HepG2 (cell line): ENCODE measurements around the gene MRPL42. TPM values are rescaled to one million over a fixed set of nuclear protein-coding genes. Genes with fewer than 3 reads are reported as not detected.

ENCODE experiments used
- ERF ChIP-seq: IDR thresholded peaks from 2 replicates; pipeline ENCODE4 v1.6.1; 2018; ENCODE audit warnings: missing biosample characterization, missing genetic modification reagents
- HCFC1 ChIP-seq: fragments of 150-350 bp; IDR thresholded peaks from 2 replicates; pipeline ENCODE4 v1.6.1; 2014; ENCODE audit warnings: low read depth, low read length
- HIC2 ChIP-seq: sonication (generic); formaldehyde crosslinking; IDR thresholded peaks from 2 replicates; pipeline ENCODE4 v1.9.0; 2022; ENCODE audit warnings: low read depth, missing genetic modification reagents
- KDM5A ChIP-seq: fragments of 200-600 bp; sonication (generic); IDR thresholded peaks from 2 replicates; pipeline ENCODE4 v1.7.0; 2018; ENCODE audit warnings: antibody characterized with exemption, mild to moderate bottlenecking, low read length, borderline replicate concordance
- PLSCR1 ChIP-seq: sonication (generic); formaldehyde crosslinking; IDR thresholded peaks from 2 replicates; pipeline ENCODE4 v1.5.0; 2020; ENCODE audit warnings: missing genetic modification reagents, mild to moderate bottlenecking, borderline replicate concordance
- RELA ChIP-seq: sonication (generic); formaldehyde crosslinking; IDR thresholded peaks from 2 replicates; pipeline ENCODE4 v1.4.0; 2020; ENCODE audit warnings: missing genetic modification reagents
- RFX1 ChIP-seq: fragments of 450-650 bp; IDR thresholded peaks from 2 replicates; pipeline ENCODE4 v1.6.1; 2017
- SMYD3 ChIP-seq: sonication (generic); formaldehyde crosslinking; IDR thresholded peaks from 2 replicates; pipeline ENCODE4 v1.8.1; 2023; ENCODE audit warnings: mild to moderate bottlenecking, missing genetic modification reagents
- TEAD2 ChIP-seq: sonication (generic); formaldehyde crosslinking; IDR thresholded peaks from 2 replicates; pipeline ENCODE4 v1.9.0; 2021; ENCODE audit warnings: missing genetic modification reagents
- WIZ ChIP-seq: sonication (generic); formaldehyde crosslinking; IDR thresholded peaks from 2 replicates; pipeline ENCODE4 v1.5.1; 2020; ENCODE audit warnings: mild to moderate bottlenecking, missing genetic modification reagents
- ZBTB25 ChIP-seq: IDR thresholded peaks from 2 replicates; pipeline ENCODE4 v1.6.1; 2018; ENCODE audit warnings: missing genetic modification reagents
- ZNF143 ChIP-seq: sonication (generic); formaldehyde crosslinking; IDR thresholded peaks from 2 replicates; pipeline ENCODE4 v1.4.0; 2020; ENCODE audit warnings: missing genetic modification reagents
- ZNF224 ChIP-seq: sonication (generic); formaldehyde crosslinking; IDR thresholded peaks from 2 replicates; pipeline ENCODE4 v1.5.0; 2020; ENCODE audit warnings: mild to moderate bottlenecking, missing genetic modification reagents
- ZNF232 ChIP-seq: sonication (generic); formaldehyde crosslinking; IDR thresholded peaks from 2 replicates; pipeline ENCODE4 v1.4.0; 2020; ENCODE audit warnings: missing genetic modification reagents, borderline replicate concordance
- ZNF607 ChIP-seq: sonication (generic); formaldehyde crosslinking; IDR thresholded peaks from 2 replicates; pipeline ENCODE4 v1.5.1; 2020; ENCODE audit warnings: missing genetic modification reagents, mild to moderate bottlenecking, borderline replicate concordance
- ZNF646 ChIP-seq: sonication (generic); formaldehyde crosslinking; IDR thresholded peaks from 2 replicates; pipeline ENCODE4 v1.9.0; 2021; ENCODE audit warnings: mild to moderate bottlenecking, missing genetic modification reagents
- ZNF768 ChIP-seq: sonication (generic); formaldehyde crosslinking; IDR thresholded peaks from 2 replicates; pipeline ENCODE4 v1.4.0; 2020; ENCODE audit warnings: missing genetic modification reagents
- ZNF776 ChIP-seq: sonication (generic); formaldehyde crosslinking; IDR thresholded peaks from 2 replicates; pipeline ENCODE4 v1.4.0; 2020; ENCODE audit warnings: mild to moderate bottlenecking, missing genetic modification reagents
- polyA plus RNA-seq, 8 experiments: library from polyadenylated mRNA; depleted of rRNA in 3 of 8; stranded (reverse) in 7 of 8; unstranded in 1 of 8; fragments of >200 nt; fragmentation: Illumina TruSeq in 4 of 8; extraction: Trizol in 4 of 8; gene quantifications; 2 replicates each; pipeline versions ENCODE4 v1.2.1 to v1.2.3, GENCODE V29; 2011 to 2016; ENCODE audit warnings: low read depth in 4 of 8, missing spikeins in 1 of 8, mixed read lengths in 1 of 8; ENCODE audit not compliant: insufficient read depth in 1 of 8
- total RNA-seq, 5 experiments: library from RNA; depleted of rRNA; stranded (reverse); fragments of >200 nt; fragmentation: Illumina TruSeq; extraction: Trizol; gene quantifications; 2 replicates each; pipeline ENCODE4 v1.2.3, GENCODE V29; 2016; ENCODE audit warnings: low read depth in 1 of 5

The MRPL42 gene
- total and polyA plus RNA-seq, 2 of the 13 experiments (the other 11 are each of a cell fraction or from before 2014, with no cell fraction given), result 93.3 to 148 TPM

- no peak for TF ChIP-seq PLSCR1 (CRISPR knock-in tag)
- peak; percentile 72 for TF ChIP-seq ZNF768 (CRISPR knock-in tag)
- no peak for TF ChIP-seq ZNF646 (CRISPR knock-in tag)
- no peak for TF ChIP-seq TEAD2 (CRISPR knock-in tag)
- TF ChIP-seq ZNF143 (CRISPR knock-in tag), result peak; percentile 94
- TF ChIP-seq WIZ, result no peak
- no peak for TF ChIP-seq SMYD3 (CRISPR knock-in tag)
- TF ChIP-seq RELA (CRISPR knock-in tag), result no peak
- peak; percentile 74; the same call in 1 of the 2 replicates for TF ChIP-seq ZNF776
- no peak for TF ChIP-seq ZNF224 (CRISPR knock-in tag)
- peak; percentile 92 for TF ChIP-seq KDM5A
- TF ChIP-seq RFX1, result peak; percentile 37; the same call in 1 of the 2 replicates
- TF ChIP-seq ZBTB25 (CRISPR knock-in tag), result peak; percentile 70; the same call in 1 of the 2 replicates
- TF ChIP-seq ZNF232, result peak; percentile 51; the same call in 1 of the 2 replicates
- peak; percentile 84 for TF ChIP-seq ERF (CRISPR knock-in tag)
- peak; percentile 87 for TF ChIP-seq HCFC1
- TF ChIP-seq HIC2, result 0 out of 2 replicates have a peak, but pooled peaks have one; percentile 27
- TF ChIP-seq ZNF607 (CRISPR knock-in tag), result peak; percentile 77; the same call in 1 of the 2 replicates
These were observed at the start of gene MRPL42 (continued) for GRCh38 chr12:93467351-93468007.
